Tibial nerve (tissue), 4 donors: ENCODE data around the gene ARRDC1. TPM values are rescaled to one million over a fixed set of nuclear protein-coding genes. Genes with fewer than 3 reads are reported as not detected.

Experiments used
- DNase-seq, 2 donors: peaks; one replicate each; pipeline ENCODE4 v3.0.0-alpha.2; 2019; ENCODE audit warnings: low spot score in 2 of 2
- H3K27ac ChIP-seq, 4 donors: fragments of 200-600 bp; sonication (generic) in 3 of 4; one replicate each; pipeline ENCODE4 v1.5.1; 2017 to 2019; ENCODE audit warnings: mild to moderate bottlenecking in 1 of 4
- H3K27me3 ChIP-seq, 2 donors: fragments of 200-600 bp; sonication (generic) in 1 of 2; one replicate each; pipeline versions ENCODE4 v1.5.1 to v1.6.0; 2017 to 2019
- H3K36me3 ChIP-seq, 3 donors: fragments of 200-600 bp; sonication (generic); one replicate each; pipeline ENCODE4 v1.5.1; 2018 to 2019
- H3K4me1 ChIP-seq, 4 donors: fragments of 200-600 bp; sonication (generic) in 3 of 4; one replicate each; pipeline ENCODE4 v1.5.1; 2017 to 2019
- H3K4me3 ChIP-seq, 4 donors: fragments of 200-600 bp; sonication (generic) in 3 of 4; one replicate each; pipeline ENCODE4 v1.5.1; 2017 to 2019; ENCODE audit warnings: mild to moderate bottlenecking in 1 of 4, moderate library complexity in 1 of 4
- H3K9me3 ChIP-seq, 4 donors: fragments of 200-600 bp; sonication (generic) in 3 of 4; one replicate each; pipeline ENCODE4 v1.5.1; 2017 to 2019
- CTCF ChIP-seq, 5 experiments: fragments of 200-600 bp in 3 of 5; fragments of 450-650 bp in 2 of 5; sonication (generic) in 3 of 5; IDR thresholded peaks; one replicate each; pipeline ENCODE4 v1.5.1; 2016 to 2019; ENCODE audit warnings: antibody characterized with exemption in 5 of 5, mild to moderate bottlenecking in 3 of 5, moderate library complexity in 2 of 5
- EP300 ChIP-seq, 2 donors: sonication (generic); formaldehyde crosslinking; IDR thresholded peaks; one replicate each; pipeline ENCODE4 v1.6.1; 2017; ENCODE audit warnings: antibody characterized with exemption in 2 of 2, mild to moderate bottlenecking in 1 of 2
- POLR2A ChIP-seq, 2 donors: fragments of 450-650 bp; IDR thresholded peaks; one replicate each; pipeline ENCODE4 v1.6.1; 2017; ENCODE audit warnings: antibody characterized with exemption in 2 of 2, mild to moderate bottlenecking in 2 of 2, moderate library complexity in 2 of 2
- WGBS, 2 donors: methylation state at CpG; one replicate each; pipeline ENCODE4 v1.1.5; 2018; 5-methylcytosine and 5-hydroxymethylcytosine counted together
- small RNA-seq: library from RNA; depleted of rRNA; stranded (forward); fragments of <200 nt; gene quantifications from one replicate; pipeline ENCODE3, GENCODE V24; 2016
- total RNA-seq, 4 donors: library from RNA; depleted of rRNA; stranded (reverse); fragments of >200 nt; gene quantifications; one replicate each; pipeline ENCODE4 v1.1.0, GENCODE V29; 2016

ARRDC1 gene
- total RNA-seq, 4 donors from 2014 or later = 26.4 to 83.1 (median 50.1) TPM

GRCh38 chr9:137658781-137659180 is 53.3 kb downstream of the ARRDC1 start:
- H3K4me3 ChIP-seq = no peak overlapping the region
- H3K9me3 ChIP-seq = no peaks in the 10 kb centered on the region
- H3K36me3 ChIP-seq = peaks cover 0 to 14% (median 0%) of the 10 kb centered on the region in 3 donors
- no peak for DNase-seq
- peaks cover 0 to 16% (median under 1%) of the 10 kb centered on the region in 4 donors for H3K4me1 ChIP-seq
- WGBS, 2 donors = 73 to 82% methylated on average over 2 of the region's 2 CpGs
- no peak for TF ChIP-seq EP300 (IDR thresholded peaks at IDR 0.05)
- no peak overlapping the region for H3K27ac ChIP-seq
- H3K27me3 ChIP-seq = no peaks in the 10 kb centered on the region

GRCh38 chr9:137660144-137660543 is 54.7 kb downstream of the ARRDC1 start:
- Histone ChIP-seq H3K36me3 (peaks cover 0 to 5% (median 0%) of the 10 kb centered on the region in 3 donors), H3K4me1 (peaks cover 0 to 30% (median 8%) of the 10 kb centered on the region in 4 donors), H3K27me3 (no peaks in the 10 kb centered on the region), H3K27ac (no peak overlapping the region), H3K4me3 (no peak overlapping the region), H3K9me3 (no peaks in the 10 kb centered on the region)
- no peak for DNase-seq
- WGBS, 2 donors = 50 to 61% methylated on average over 4 of the region's 4 CpGs
- TF ChIP-seq EP300 (IDR thresholded peaks at IDR 0.05) = no peak

- DNase-seq = no peak
- TF ChIP-seq POLR2A (IDR thresholded peaks at IDR 0.05) (no peak), EP300 (IDR thresholded peaks at IDR 0.05) (no peak), CTCF (IDR thresholded peaks at IDR 0.05) (no peak)
- 92 to 94% methylated on average over 4 of the region's 4 CpGs for WGBS, 2 donors
- Histone ChIP-seq H3K36me3 (no peaks in the 10 kb centered on the region), H3K4me1 (peaks cover 0 to 63% (median 27%) of the 10 kb centered on the region in 4 donors), H3K9me3 (no peaks in the 10 kb centered on the region), H3K27me3 (no peaks in the 10 kb centered on the region), H3K4me3 (no peak overlapping the region), H3K27ac (no peak overlapping the region)
Measured at GRCh38 chr9:137663584-137663983, 58.1 kb downstream of the ARRDC1 start.

DNA sequence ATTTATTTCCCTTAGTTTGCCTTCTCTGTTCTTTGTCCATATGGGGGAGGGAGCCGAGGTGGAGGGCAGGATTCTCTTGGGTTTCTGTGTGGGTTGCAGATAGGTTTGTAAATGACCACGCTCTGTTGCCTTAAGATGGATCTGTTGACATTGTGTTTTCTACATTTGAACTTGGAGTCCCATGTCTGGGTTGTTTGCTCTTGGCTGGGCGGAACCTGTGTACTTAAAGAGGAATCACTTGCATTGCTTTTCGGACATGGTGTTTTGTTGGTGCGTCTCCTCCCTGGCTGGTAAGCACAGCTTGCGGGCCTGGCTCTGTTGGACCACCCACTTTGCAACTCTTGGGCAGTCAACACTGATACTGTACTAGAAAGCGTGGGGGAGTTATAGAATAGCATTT is 59.2 kb downstream of the ARRDC1 start:
- H3K27me3 ChIP-seq = no peaks in the 10 kb centered on the region
- no peak for DNase-seq
- H3K4me1 ChIP-seq = peaks cover 0 to 68% (median 27%) of the 10 kb centered on the region in 4 donors
- H3K4me3 ChIP-seq = no peak overlapping the region
- H3K9me3 ChIP-seq = no peaks in the 10 kb centered on the region
- WGBS, 2 donors = 46 to 50% methylated on average over 7 of the region's 7 CpGs
- no peaks in the 10 kb centered on the region for H3K36me3 ChIP-seq
- no peak for TF ChIP-seq CTCF (IDR thresholded peaks at IDR 0.05)
- no peak for TF ChIP-seq EP300 (IDR thresholded peaks at IDR 0.05)
- no peak for TF ChIP-seq POLR2A (IDR thresholded peaks at IDR 0.05)
- peak overlapping the region in 2 of 4 donors; percentile 62 to 72 for H3K27ac ChIP-seq

Small RNA genes within 50 kb of the gene (small RNA-seq; reads per million reads assigned to genes)
- gene RF00017 = not detected

Other genes with a start within 250 kb of the ARRDC1 start
- gene EXD3, start 182.5 kb upstream of the ARRDC1 start, total RNA-seq = 10 to 100 TPM; 27.6 to 99.9 (median 55.2) TPM
- gene NOXA1, start 182.3 kb upstream of the ARRDC1 start, total RNA-seq = 10 to 100 TPM in 2 of 4 donors, 1 to 10 TPM in 2; 6.3 to 11.4 (median 10.1) TPM
- not detected for gene ENTPD8, start 164.3 kb upstream of the ARRDC1 start, total RNA-seq
- gene NSMF, start 146.4 kb upstream of the ARRDC1 start, total RNA-seq = 100 to 1,000 TPM; 219 to 297 (median 270) TPM
- gene PNPLA7, start 55.3 kb upstream of the ARRDC1 start, total RNA-seq = 10 to 100 TPM; 12.0 to 25.2 (median 18.7) TPM
- gene MRPL41, start 53.8 kb upstream of the ARRDC1 start, total RNA-seq = 100 to 1,000 TPM in 1 of 4 donors, 10 to 100 TPM in 3; 77.1 to 161 (median 98.3) TPM
- 10 to 100 TPM; 40.8 to 61.5 (median 42.4) TPM for gene DPH7, start 26.8 kb upstream of the ARRDC1 start, total RNA-seq
- gene ZMYND19, start 15.2 kb upstream of the ARRDC1 start, total RNA-seq = 10 to 100 TPM; 13.8 to 17.4 (median 15.8) TPM
- 100 to 1,000 TPM in 3 of 4 donors, 10 to 100 TPM in 1; 96.4 to 136 (median 118) TPM for gene EHMT1, start 13.3 kb downstream of the ARRDC1 start, total RNA-seq